NCI-H1105 treated with DMSO at 0.1 percent for 48 hours (cell line): ENCODE data around the gene ZNRF4.
"Not testable (repeated sequence)": the region's sequence is repeated elsewhere in the genome, so short reads cannot be mapped to it uniquely, and the experiment has no call there.

Experiments used
- DNase-seq: peaks from one replicate; lab custom pipeline; 2025; lab: John Stamatoyannopoulos, UW

Gene ZNRF4

DNA sequence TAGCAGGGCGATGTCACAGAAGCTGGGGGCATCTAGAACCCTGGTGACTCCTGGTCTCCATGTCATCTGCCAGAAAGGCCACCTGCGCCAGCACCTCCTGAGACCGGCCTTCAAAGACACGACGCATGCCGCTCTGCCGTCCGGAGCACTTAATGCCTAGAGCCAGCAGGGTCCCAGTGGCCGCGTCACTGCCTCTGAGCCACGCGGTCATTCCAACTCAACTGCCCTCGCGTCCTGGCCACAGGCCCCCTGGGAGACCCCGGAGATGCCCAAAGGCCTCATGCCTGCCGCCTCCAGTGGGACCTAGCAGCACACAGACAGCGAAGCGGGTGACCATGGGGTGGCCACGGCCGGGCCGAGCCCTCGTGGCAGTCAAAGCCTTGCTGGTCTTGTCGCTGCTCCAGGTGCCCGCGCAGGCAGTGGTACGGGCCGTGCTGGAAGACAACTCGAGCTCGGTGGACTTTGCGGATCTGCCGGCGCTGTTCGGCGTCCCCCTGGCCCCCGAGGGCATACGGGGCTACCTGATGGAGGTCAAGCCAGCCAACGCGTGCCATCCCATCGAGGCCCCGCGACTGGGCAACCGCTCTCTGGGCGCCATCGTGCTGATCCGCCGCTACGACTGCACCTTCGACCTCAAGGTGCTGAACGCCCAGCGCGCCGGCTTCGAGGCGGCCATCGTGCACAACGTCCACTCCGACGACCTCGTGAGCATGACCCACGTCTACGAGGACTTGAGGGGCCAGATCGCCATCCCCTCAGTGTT lies at the start of gene ZNRF4:
TSS of gene ZNRF4 (plus strand) at position 51 of the 763 bp plus-strand sequence. CDS start at position 126, 75 bp downstream.
- no peak for DNase-seq

- not testable (repeated sequence) for DNase-seq
These were observed 49.0 kb upstream of the ZNRF4 start for GRCh38 chr19:5406198-5406597.

- DNase-seq, result no peak
These were observed 48.4 kb upstream of the ZNRF4 start for GRCh38 chr19:5406816-5407215.

DNA sequence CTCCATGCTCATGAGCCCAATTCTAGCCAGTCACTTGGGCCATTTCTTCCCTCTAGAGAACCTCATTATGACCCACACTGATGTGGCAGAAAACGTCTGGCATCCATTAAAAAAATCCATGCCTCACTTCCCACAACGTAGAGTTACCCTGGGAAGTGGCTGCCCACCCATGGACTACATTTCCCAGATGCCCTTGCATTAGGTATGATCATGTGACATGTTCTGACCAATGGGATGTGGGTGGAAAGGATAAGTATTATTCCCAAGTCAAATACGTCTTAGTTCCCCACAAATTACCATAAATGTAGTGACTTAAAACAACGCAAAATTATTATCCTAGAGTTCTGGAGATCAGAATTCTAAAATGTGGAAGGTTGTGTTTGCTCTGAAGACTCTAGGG lies 47.9 kb upstream of the ZNRF4 start:
- DNase-seq, result peak; percentile 27

GRCh38 chr19:5417495-5418436 lies 37.5 kb upstream of the ZNRF4 start:
- DNase-seq, result no peak

DNA sequence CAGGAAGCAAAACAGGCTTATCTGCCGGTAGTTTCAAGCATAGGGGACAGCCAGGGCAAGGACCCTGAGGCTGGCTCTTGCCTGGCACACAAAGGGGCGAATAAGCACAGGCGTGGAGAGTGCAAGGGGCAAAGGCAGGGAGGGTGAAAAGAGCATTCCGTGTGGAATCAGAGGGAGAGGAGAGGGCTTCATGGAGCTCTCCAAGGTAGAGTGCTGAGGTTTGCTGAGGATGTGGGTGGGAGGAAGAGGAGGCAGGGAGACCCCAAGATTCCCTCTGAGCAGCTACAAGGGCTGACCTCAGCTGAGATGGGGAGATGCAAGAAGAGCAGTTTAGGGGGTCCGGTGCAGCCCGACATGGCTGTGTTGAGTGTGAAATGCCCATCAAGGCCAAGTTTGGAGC lies 36.5 kb upstream of the ZNRF4 start:
- DNase-seq, result no peak

DNA sequence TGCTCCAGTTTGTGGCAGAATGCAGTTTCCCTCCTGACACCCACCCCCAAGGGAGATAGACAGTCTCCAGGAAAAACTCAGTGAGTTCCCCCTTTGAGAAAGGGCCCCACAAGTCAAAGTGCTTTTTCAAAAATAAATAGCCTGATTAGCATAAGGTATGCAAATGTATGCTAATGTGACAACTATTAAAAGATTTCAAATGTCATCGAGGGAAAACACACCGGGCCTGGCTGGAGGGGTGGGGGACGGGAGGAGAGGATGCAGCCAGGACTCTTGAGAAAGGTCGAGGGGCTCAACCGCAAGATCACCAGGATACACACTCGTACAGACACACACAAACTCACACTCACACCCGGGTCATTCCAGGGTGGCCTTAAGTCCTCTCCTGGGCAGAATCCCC lies 34.3 kb upstream of the ZNRF4 start:
- no peak for DNase-seq

DNA sequence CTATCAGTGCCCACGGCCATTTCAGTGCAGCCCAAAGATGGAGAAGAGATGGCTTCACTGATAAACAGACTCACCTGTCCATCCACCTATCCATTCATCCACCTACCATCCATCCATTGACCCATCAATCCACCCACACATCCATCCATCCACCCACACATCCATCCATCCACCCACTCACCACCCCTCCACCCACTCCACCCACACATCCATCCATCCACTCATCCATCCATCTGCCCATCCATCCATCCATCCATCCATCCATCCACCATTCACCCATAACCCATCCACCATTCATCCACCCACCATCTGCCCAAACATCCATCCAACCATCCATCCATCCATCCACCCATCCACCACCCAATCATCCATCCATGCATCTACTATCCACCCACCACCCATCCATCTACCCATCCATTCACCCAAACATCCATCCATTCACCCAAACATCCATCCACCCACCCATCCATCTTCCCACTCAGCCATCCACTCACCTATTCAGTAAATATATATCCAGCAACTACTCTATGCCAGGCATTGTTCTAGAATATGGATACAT lies 31.6 kb upstream of the ZNRF4 start:
- DNase-seq, result no peak

DNA sequence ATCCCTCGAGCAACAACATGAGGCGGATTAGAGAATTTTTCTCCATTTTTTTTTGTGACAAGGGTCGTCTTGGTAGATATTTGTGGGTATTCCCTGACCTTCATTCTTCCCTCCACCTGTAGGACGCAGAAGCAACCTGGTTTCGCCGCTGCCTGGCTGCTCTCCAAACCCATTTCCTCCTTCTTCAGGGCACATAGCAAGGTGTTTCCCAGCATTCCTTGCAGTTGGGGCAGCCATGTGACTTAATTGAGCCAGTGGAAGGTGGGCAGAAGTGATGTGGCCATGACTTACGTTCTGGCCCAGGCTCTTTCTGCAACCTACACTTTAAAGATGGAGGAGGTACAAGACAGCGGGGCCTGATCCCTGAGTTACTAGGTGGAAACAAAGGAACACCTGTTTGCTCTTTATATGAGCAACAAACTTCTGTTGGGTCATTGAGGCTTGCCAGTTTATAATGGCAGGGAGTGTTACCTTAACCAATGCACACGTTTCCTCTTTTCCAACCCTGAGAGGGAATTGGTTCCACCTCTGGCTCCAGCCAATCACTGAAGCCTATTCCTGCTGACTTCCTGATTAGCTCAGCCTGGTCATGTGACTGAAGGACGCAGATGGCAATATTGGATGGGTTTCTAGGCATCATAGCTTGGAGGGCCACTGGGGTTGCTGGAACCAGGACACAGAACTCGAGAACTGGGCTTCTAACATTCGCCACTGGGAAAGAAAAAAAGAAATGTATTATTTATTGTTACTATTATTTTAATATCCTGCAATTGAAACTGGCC lies 30.8 kb upstream of the ZNRF4 start:
- no peak for DNase-seq

DNA sequence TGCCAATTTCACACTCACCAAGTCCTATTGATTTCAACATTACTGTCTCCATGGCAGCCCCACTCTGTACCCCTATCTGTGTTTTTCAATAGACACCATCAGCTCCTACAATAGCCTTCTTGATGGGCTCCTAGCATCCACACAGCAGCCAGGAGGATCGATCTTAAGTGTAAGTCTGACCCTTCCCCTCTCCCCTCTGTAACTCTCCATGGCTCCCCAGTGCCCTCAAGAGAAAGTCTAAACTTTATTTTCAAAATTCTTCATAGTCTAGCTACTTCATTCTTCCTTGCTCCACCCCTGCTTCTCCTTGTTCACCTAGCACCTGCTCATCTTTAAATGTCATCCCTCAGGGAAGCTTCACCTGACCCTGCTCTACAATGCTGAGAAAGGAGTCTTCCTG lies 30.0 kb upstream of the ZNRF4 start:
- no peak for DNase-seq

GRCh38 chr19:5430237-5430636 lies 25.0 kb upstream of the ZNRF4 start:
- DNase-seq, result no peak

DNA sequence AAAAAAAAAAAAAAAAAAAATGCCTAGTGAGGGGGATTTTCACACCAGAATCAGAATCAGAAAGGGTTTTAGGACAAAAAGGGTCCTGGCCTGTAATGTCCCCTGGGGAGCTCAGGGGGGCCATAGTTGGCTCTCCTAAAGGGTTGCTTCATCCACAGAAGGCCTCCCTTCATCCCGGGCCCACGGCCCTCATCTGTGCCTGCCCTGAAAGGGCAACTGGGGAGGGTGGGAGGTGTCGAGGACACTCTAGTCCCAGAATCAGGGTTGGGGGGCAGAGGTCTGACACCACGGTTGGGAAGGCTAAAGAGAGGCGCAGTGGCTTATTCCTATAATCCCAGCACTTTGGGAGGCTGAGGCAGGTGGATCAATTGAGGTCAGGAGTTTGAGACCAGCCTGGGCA lies 22.5 kb upstream of the ZNRF4 start:
- DNase-seq, result no peak

DNA sequence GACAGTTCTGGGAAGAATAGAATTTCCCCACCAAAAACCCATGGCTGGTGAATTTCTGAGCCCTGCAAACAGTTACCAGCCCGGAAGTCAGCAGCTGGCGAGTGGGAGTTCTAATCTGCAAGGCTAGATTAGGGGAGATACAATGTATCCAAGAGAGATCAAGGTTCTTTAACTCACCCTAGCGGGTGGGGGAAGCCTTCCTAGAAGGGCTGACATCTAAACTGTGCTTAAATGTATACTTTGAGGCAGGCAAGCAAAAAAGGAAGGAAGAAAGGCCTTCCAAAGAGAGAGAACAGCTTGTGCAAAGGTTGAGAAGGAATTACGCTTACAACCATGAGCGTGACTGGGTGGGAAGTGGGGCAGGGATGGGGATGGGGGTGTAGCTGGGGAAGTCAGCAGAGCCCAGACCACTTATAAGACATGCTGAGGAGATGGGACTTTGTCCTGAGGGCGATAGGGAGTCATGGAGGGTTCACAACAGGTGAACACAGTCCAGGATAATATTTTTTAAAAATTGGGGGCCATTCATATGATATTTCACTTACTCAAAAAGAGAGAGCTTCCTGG lies 20.8 kb upstream of the ZNRF4 start:
- DNase-seq, result no peak

GRCh38 chr19:5434970-5435641 lies 20.1 kb upstream of the ZNRF4 start:
- DNase-seq, result no peak

- DNase-seq, result no peak
These were observed 19.6 kb upstream of the ZNRF4 start for GRCh38 chr19:5435642-5436017.

GRCh38 chr19:5436106-5436947 lies 18.9 kb upstream of the ZNRF4 start:
- peak; percentile 53 for DNase-seq

- DNase-seq, result no peak
These were observed 18.3 kb upstream of the ZNRF4 start for GRCh38 chr19:5436948-5437306.

DNA sequence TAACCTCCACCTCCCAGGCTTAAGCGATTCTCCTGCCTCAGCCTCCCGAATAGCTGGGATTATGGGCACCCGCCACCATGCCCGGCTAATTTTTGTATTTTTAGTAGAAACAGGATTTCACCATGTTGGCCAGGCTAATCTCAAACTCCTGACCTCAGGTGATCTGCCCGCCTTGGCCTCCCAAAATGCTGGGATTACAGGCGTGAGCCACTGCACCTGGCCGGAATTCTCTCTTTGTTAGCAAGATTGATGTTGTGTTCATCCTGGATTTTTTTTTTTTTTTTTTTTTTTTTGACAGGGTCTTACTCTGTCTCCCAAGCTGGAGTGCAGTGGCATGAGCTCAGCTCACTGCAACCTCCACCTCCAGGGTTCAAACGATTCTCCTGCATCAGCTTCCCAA lies 16.5 kb upstream of the ZNRF4 start:
- DNase-seq, result not testable (repeated sequence)

GRCh38 chr19:5439452-5439851 lies 15.8 kb upstream of the ZNRF4 start:
- no peak for DNase-seq

- no peak for DNase-seq
These were observed 14.9 kb upstream of the ZNRF4 start for GRCh38 chr19:5440299-5440698.
